Bone marrow (tissue), 2 donors: ENCODE data around the gene MAPKAPK5.
"Not testable (repeated sequence)": the region's sequence is repeated elsewhere in the genome, so short reads cannot be mapped to it uniquely, and the experiment has no call there.

Experiments used
- DNase-seq, 2 donors: peaks; one replicate each; lab custom pipeline; 2025; lab: John Stamatoyannopoulos, UW

MAPKAPK5 gene

GRCh38 chr12:111886662-111887545 lies 44.9 kb downstream of the MAPKAPK5 start:
- no peak for DNase-seq

GRCh38 chr12:111887926-111888745 lies 46.1 kb downstream of the MAPKAPK5 start:
- DNase-seq = no peak

GRCh38 chr12:111893287-111893686 lies 51.3 kb downstream of the MAPKAPK5 start:
- DNase-seq = no peak

GRCh38 chr12:111894556-111894955 lies 52.5 kb downstream of the MAPKAPK5 start:
- no peak for DNase-seq

GRCh38 chr12:111901182-111901581 lies 59.2 kb downstream of the MAPKAPK5 start:
- DNase-seq = no peak

DNA sequence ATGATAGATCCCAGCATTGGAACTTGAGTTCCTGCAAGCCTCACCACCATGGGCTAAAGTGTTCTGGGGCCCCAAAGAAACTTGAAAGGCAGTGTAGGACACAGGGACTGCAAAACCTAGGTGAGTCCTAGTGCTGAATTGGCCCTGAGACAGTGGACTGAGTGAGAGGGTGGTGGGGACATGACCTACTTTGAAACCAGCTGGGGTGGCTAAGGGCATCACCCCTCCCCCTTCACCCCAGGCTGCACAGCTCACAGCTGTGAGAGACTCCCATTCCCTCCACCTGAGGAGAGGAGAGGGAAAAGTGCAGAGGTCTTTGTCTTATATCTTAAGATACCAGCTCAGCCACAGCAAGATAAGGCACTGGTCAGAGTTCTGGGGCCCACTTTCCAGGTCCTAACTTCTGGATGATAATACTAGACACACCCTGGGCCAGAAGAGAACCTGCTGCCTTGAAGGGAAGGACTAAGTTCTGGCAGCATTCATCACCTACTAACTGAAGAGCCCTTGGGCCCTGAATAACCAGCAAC lies 62.5 kb downstream of the MAPKAPK5 start:
- no peak for DNase-seq

- DNase-seq = no peak
Measured at GRCh38 chr12:111905502-111905901, 63.5 kb downstream of the MAPKAPK5 start.

GRCh38 chr12:111907740-111908139 lies 65.7 kb downstream of the MAPKAPK5 start:
- DNase-seq = no peak

- DNase-seq = no peak
Measured at GRCh38 chr12:111925171-111925570, 83.1 kb downstream of the MAPKAPK5 start.

- no peak for DNase-seq
Measured at GRCh38 chr12:111926631-111927030, 84.6 kb downstream of the MAPKAPK5 start.

GRCh38 chr12:111927346-111927745 lies 85.3 kb downstream of the MAPKAPK5 start:
- DNase-seq = no peak

DNA sequence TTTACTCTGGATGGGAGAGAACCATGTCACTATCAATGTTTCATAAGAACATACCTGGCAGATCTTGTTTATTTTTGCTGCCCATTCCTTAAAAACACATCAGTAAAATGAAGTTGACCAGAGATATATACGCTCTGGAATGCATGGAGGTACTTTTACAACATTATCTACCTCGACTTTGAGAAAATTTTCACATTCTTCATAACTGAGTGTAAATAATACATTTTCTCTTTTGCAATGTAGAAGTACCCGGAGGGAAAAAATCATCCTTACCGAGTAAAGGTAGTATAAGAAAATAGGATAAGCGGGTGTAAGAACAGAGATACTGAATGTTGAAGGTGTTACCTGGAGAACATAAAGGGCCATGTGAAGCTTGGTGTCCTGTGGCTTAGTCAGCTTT lies 90.2 kb downstream of the MAPKAPK5 start:
- DNase-seq = no peak

GRCh38 chr12:111936869-111937268 lies 94.8 kb downstream of the MAPKAPK5 start:
- DNase-seq = no peak

GRCh38 chr12:111937429-111937828 lies 95.4 kb downstream of the MAPKAPK5 start:
- DNase-seq = no peak

DNA sequence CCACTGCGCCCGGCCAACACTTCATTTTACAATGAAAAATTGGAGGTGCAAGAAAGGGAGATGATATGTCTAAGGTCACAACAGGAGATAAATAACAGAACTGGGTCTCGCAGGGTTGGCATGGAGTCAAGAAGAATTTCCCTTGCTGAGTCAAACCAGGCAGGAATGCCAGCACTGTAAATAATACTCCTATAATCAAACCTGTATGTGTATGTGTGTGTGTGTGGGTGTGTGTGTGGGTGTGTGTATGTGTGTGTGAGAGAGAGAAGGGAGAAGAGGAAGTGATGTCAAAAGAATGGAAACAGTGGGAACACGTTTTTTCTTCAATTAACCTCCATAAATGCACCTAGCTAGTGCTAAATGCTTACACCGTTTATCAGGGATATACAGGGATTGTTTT lies 100.5 kb downstream of the MAPKAPK5 start:
- DNase-seq = no peak

- no peak for DNase-seq
Measured at GRCh38 chr12:111943929-111944328, 101.9 kb downstream of the MAPKAPK5 start.

DNA sequence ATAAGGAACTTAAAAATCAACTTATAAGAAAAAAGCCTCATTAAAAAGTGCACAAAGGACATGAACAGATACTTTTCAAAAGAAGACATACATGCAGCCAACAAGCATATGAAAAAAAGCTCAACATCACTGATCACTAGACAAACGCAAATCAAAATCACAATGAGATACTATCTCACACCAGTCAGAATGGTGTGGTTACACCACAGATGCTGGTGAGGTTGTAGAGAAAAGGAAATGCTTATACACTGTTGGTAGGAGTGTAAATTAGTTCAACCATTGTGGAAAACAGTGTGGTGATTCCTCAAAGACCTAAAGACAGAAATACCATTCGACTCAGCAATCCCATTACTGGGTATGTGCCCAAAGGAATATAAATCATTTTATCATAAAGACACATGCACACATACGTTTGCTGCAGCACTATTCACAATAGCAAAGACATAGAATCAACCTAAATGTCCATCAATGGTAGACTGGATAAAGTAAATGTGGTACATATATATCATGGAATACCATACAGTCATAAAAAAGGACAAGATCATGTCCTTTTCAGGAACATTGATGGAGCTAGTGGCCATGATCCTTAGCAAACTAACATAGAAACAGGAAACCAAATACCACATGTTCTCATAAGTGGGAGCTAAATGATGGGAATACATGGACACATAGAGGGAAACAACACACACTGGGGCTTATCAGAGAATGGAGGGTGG lies 109.1 kb downstream of the MAPKAPK5 start:
- not testable (repeated sequence) for DNase-seq
